ENCODE data around the gene SYT13.
"Not testable (repeated sequence)": the region's sequence is repeated elsewhere in the genome, so short reads cannot be mapped to it uniquely, and the experiment has no call there.

The SYT13 gene

GRCh38 chr11:45270946-45271716, 15.0 kb downstream of the SYT13 start:
- DNase-seq, result no peak

- DNase-seq, result no peak
Observed at GRCh38 chr11:45269678-45270077, 16.5 kb downstream of the SYT13 start.

GRCh38 chr11:45267652-45268299, 18.4 kb downstream of the SYT13 start:
- DNase-seq, result no peak

- no peak for DNase-seq
Observed at GRCh38 chr11:45267052-45267451, 19.1 kb downstream of the SYT13 start.

GRCh38 chr11:45266676-45267020, 19.5 kb downstream of the SYT13 start:
- DNase-seq, result no peak

- DNase-seq, result no peak
Observed at GRCh38 chr11:45265969-45266675, 20.0 kb downstream of the SYT13 start.

- no peak for DNase-seq
Observed at GRCh38 chr11:45264839-45265515, 21.2 kb downstream of the SYT13 start.

- DNase-seq, result no peak
Observed at GRCh38 chr11:45263773-45264172, 22.4 kb downstream of the SYT13 start.

- DNase-seq, result no peak
Observed at GRCh38 chr11:45262900-45263299, 23.2 kb downstream of the SYT13 start.

GRCh38 chr11:45260071-45260470, 26.1 kb downstream of the SYT13 start:
- DNase-seq, result no peak

- no peak for DNase-seq
Observed at GRCh38 chr11:45259592-45259991, 26.5 kb downstream of the SYT13 start.

- DNase-seq, result no peak
Observed at GRCh38 chr11:45258982-45259530, 27.1 kb downstream of the SYT13 start.

- DNase-seq, result no peak
Observed at GRCh38 chr11:45254070-45254469, 32.1 kb downstream of the SYT13 start.

GRCh38 chr11:45253640-45254039, 32.5 kb downstream of the SYT13 start:
- no peak for DNase-seq

- no peak for DNase-seq
Observed at GRCh38 chr11:45252877-45253276, 33.3 kb downstream of the SYT13 start.

- no peak for DNase-seq
Observed at GRCh38 chr11:45252134-45252856, 33.8 kb downstream of the SYT13 start.

- DNase-seq, result no peak
Observed at GRCh38 chr11:45250035-45250718, 36.0 kb downstream of the SYT13 start.

- not testable (repeated sequence) for DNase-seq
Observed at GRCh38 chr11:45249372-45249771, 36.8 kb downstream of the SYT13 start.

GRCh38 chr11:45248501-45249011, 37.6 kb downstream of the SYT13 start:
- DNase-seq, result no peak

GRCh38 chr11:45247433-45247832, 38.7 kb downstream of the SYT13 start:
- DNase-seq, result no peak

GRCh38 chr11:45246241-45246640, 39.9 kb downstream of the SYT13 start:
- DNase-seq, result no peak
